GM12878 (cell line): Measurements from ENCODE around the gene TRMU. TPM values are rescaled to one million over a fixed set of nuclear protein-coding genes. Genes with fewer than 3 reads are reported as not detected.

Experiments
- ATAC-seq: fragments of 200-7000 bp; cut with Tn5 transposase; 3 replicates; pipeline ENCODE4 v1.9.1; 2020; ENCODE audit warnings: mild to moderate bottlenecking, moderate library complexity
- BruUV-seq: library from RNA; stranded (reverse); fragments of 400-500 nt; replicated peaks from 2 replicates; lab custom pipeline; 2021; lab: Mats Ljungman, UMichigan
- CTCF ChIA-PET: fragments of 300-600 bp; sonication (Branson Sonifier 250); formaldehyde crosslinking; extraction: SDS; loops from one replicate; lab custom pipeline; 2021; ENCODE audit warnings: inconsistent platforms; lab: Yijun Ruan, JAX
- POLR2A ChIA-PET: fragments of 350-600 bp; formaldehyde crosslinking; extraction: SDS; loops from one replicate; lab custom pipeline; 2021; ENCODE audit warnings: inconsistent platforms; lab: Charles Lee
- RAD21 ChIA-PET: fragments of 300-600 bp; sonication (Branson Sonifier 250); formaldehyde crosslinking; loops from one replicate; lab custom pipeline; 2023; ENCODE audit warnings: antibody characterized with exemption; ENCODE audit not compliant: unreplicated experiment; lab: Charles Lee
- SMC1A ChIA-PET: fragments of 300-600 bp; sonication (Branson Sonifier 250); formaldehyde crosslinking; loops from one replicate; lab custom pipeline; 2023; ENCODE audit not compliant: unreplicated experiment, uncharacterized antibody; lab: Charles Lee
- DNase-seq: peaks from one replicate; pipeline ENCODE4 v3.0.0-alpha.2; 2011; ENCODE audit warnings: low read depth, low spot score
- FAIRE-seq: peaks from 3 replicates; lab custom pipeline; 2011; peaks lifted over from hg19 to GRCh38; lab: Jason Lieb, UNC
- H2AFZ ChIP-seq: 2 replicates; pipeline ENCODE4 v1.6.0; 2011; ENCODE audit warnings: low read depth, low read length, control low read depth; ENCODE audit not compliant: control insufficient read depth
- H3K27ac ChIP-seq: 2 replicates; pipeline ENCODE4 v1.5.1; 2011; ENCODE audit warnings: control low read depth; ENCODE audit not compliant: control insufficient read depth, insufficient read depth
- H3K27me3 ChIP-seq, 2 experiments: replicated peaks in 1 of 2; 2 replicates each; pipeline versions ENCODE4 v1.6.0 to v1.6.1; 2011; ENCODE audit warnings: low read length in 1 of 2; ENCODE audit not compliant: control insufficient read depth in 2 of 2, insufficient read depth in 2 of 2
- H3K36me3 ChIP-seq, 2 experiments: 2 replicates each; pipeline ENCODE4 v1.5.1; 2011; ENCODE audit warnings: low read length in 1 of 2; ENCODE audit not compliant: control insufficient read depth in 2 of 2, insufficient read depth in 2 of 2
- H3K4me1 ChIP-seq: 2 replicates; pipeline ENCODE4 v1.6.1; 2011; ENCODE audit warnings: mild to moderate bottlenecking, low read length, moderate library complexity, mixed read lengths; ENCODE audit not compliant: control insufficient read depth, insufficient read depth
- H3K4me2 ChIP-seq: 2 replicates; pipeline ENCODE4 v1.6.0; 2011; ENCODE audit warnings: control low read depth; ENCODE audit not compliant: control insufficient read depth, insufficient read depth
- H3K4me3 ChIP-seq: fragments of 200-600 bp; sonication (generic); 2 replicates; pipeline ENCODE4 v1.5.1; 2016
- H3K79me2 ChIP-seq: 2 replicates; pipeline ENCODE4 v1.6.0; 2011; ENCODE audit warnings: low read length; ENCODE audit not compliant: control insufficient read depth, insufficient read depth
- H3K9ac ChIP-seq: 2 replicates; pipeline ENCODE4 v1.8.0; 2011; ENCODE audit warnings: low read length, control low read depth, mixed read lengths; ENCODE audit not compliant: control insufficient read depth, insufficient read depth
- H3K9me3 ChIP-seq: replicated peaks from 3 replicates; pipeline ENCODE4 v1.5.1; 2011; ENCODE audit warnings: mild to moderate bottlenecking, low read length; ENCODE audit not compliant: control insufficient read depth, insufficient read depth
- H4K20me1 ChIP-seq: 2 replicates; pipeline ENCODE4 v1.6.0; 2011; ENCODE audit not compliant: control insufficient read depth, insufficient read depth
- BCL11A ChIP-seq: IDR thresholded peaks from 2 replicates; pipeline ENCODE4 v1.6.1; 2011; ENCODE audit warnings: low read depth, low read length
- BHLHE40 ChIP-seq, 2 experiments: fragments of 450-650 bp in 1 of 2; IDR thresholded peaks; 2 replicates each; pipeline ENCODE4 v1.6.1; 2011 to 2017; ENCODE audit warnings: low read depth in 2 of 2, borderline replicate concordance in 1 of 2, improper control_type of control experiment in 1 of 2, low read length in 1 of 2, mild to moderate bottlenecking in 1 of 2
- MXI1 ChIP-seq: fragments of 150-350 bp; IDR thresholded peaks from 2 replicates; pipeline ENCODE4 v1.6.1; 2011; ENCODE audit warnings: low read depth, mild to moderate bottlenecking, inconsistent platforms, low read length, improper control_type of control experiment
- PAX5 ChIP-seq: IDR thresholded peaks from 2 replicates; pipeline ENCODE4 v1.6.1; 2011; ENCODE audit warnings: low read depth, low read length, borderline replicate concordance
- WGBS: methylation state at CpG from one replicate; pipeline ENCODE4 v1.1.6; 2016; ENCODE audit warnings: low lambda C conversion rate; ENCODE audit not compliant: insufficient replicate concordance, insufficient coverage; ENCODE audit errors: missing lambda C conversion rate; 5-methylcytosine and 5-hydroxymethylcytosine counted together
- in situ Hi-C: fragments of 300-500 bp; cut with MboI; formaldehyde crosslinking; loops from 9 replicates; pipeline ENCODE4 v1.14.3; 2018; ENCODE audit warnings: mixed read lengths
- intact Hi-C: fragments of 100-400 bp; cut with micrococcal nuclease; formaldehyde crosslinking; loops from one replicate; pipeline ENCODE4 v1.14.2; 2022; ENCODE audit not compliant: unreplicated experiment
- polyA plus RNA-seq, 11 experiments: library from polyadenylated mRNA; depleted of rRNA in 4 of 11; unstranded in 6 of 11; stranded (reverse) in 5 of 11; fragments of >200 nt; fragmentation: Nextera tagmentation in 4 of 11; fragmentation: Illumina TruSeq in 1 of 11; extraction: Ambion mirVana in 4 of 11; extraction: Trizol in 1 of 11; gene quantifications; 1 replicate in 1 of 11; 2 replicates in 10 of 11; pipeline versions ENCODE4 v1.2.1 to v1.2.3, GENCODE V29; 2011 to 2016; ENCODE audit warnings: inconsistent platforms in 2 of 11, missing spikeins in 2 of 11, low read depth in 1 of 11
- total RNA-seq, 4 experiments: library from RNA; depleted of rRNA in 3 of 4; stranded (reverse); fragments of >200 nt in 3 of 4; fragmentation: Illumina TruSeq in 1 of 4; extraction: Trizol in 1 of 4; gene quantifications; 2 replicates each; pipeline versions ENCODE4 v1.2.1 to v1.2.3, GENCODE V29; 2013 to 2021
- TF ChIP-seq, protein P1 (sequence below): fragments of 450-650 bp; IDR thresholded peaks from 2 replicates; pipeline ENCODE4 v1.6.1; 2016; ENCODE audit warnings: mild to moderate bottlenecking

Gene TRMU
- total and polyA plus RNA-seq, 10 of the 15 experiments (the other 5 are each of a cell fraction or from before 2014, with no cell fraction given), result 3.5 to 57.0 (median 44.0) TPM

DNA sequence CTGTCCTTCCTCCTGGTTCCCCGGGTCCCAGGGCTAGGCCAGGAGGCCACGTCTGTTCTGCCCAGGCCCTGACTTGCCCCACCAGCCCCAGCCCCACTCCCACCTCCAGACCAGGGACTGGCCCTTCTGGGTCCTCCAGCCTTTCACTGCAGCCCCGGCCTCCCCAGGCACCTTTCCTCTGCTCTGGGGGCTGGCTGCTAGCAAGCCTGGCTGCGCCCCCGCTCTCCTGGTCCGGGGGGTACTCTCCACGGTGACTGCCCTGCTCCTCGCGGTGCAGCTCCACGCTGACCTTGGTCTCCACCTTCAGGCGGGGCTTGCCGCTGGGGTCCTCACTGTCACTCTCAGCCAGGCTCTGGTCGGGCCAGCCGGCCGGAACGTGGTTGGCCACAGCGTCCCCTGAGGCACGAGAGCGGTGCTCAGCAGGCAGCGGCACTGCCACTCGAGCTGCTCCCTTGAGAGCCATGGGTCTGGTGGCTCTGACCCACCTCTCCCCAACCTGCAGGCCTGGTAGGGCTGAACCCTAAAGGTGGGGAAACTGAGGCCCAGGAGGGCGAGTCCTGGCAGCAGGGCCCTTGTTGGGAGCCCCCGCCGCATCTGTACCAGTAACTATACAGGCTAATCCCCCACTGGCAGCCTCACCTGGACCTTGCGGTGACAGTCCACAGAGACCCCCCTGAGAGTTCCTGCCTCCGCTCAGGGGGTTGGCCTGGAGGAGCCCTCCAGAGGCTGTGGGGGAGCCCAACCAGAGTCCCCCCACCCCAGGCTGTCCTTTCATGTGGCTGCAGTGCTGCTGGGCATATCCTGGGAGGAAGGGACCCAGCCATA lies 29.0 kb downstream of the TRMU start:
- Histone ChIP-seq H3K27ac (no peak overlapping the region), H3K9ac (no peak overlapping the region), H3K9me3 (no peaks in the 10 kb centered on the region), H3K79me2 (no peaks in the 10 kb centered on the region), H2AFZ (no peak overlapping the region), H3K4me3 (no peak overlapping the region), H3K4me1 (no peaks in the 10 kb centered on the region), H3K36me3 (no peaks in the 10 kb centered on the region), H3K27me3 (no peaks in the 10 kb centered on the region), H4K20me1 (no peaks in the 10 kb centered on the region), H3K4me2 (no peak overlapping the region)
- DNase-seq, result no peak
- ChIA-PET SMC1A (no interaction called here), POLR2A (no interaction called here), RAD21 (no interaction called here), CTCF (interaction anchor here (0.6 kb wide), 1 partner anchor 134 kb away, joined by 3 read pairs; no protein-coding TSS in a partner anchor)
- TF ChIP-seq, protein P1, sequence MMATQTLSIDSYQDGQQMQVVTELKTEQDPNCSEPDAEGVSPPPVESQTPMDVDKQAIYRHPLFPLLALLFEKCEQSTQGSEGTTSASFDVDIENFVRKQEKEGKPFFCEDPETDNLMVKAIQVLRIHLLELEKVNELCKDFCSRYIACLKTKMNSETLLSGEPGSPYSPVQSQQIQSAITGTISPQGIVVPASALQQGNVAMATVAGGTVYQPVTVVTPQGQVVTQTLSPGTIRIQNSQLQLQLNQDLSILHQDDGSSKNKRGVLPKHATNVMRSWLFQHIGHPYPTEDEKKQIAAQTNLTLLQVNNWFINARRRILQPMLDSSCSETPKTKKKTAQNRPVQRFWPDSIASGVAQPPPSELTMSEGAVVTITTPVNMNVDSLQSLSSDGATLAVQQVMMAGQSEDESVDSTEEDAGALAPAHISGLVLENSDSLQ, result 0 out of 2 replicates have a peak, but pooled peaks have one; percentile 11
- TF ChIP-seq BHLHE40 (IDR thresholded peaks at IDR 0.05; ENCODE audit: borderline replicate concordance in 1 of 2, low read depth in 2 of 2, low read length in 1 of 2) (0 out of 4 replicates have a peak, but pooled peaks of 1 of the 2 experiments have one; percentile 23), PAX5 (0 out of 2 replicates have a peak, but pooled peaks have one; percentile 59), BCL11A (no peak), MXI1 (no peak)
- no peak for FAIRE-seq
- in situ Hi-C loops (loop anchor here (5.0 kb wide), 1 partner anchor 178 kb away; no protein-coding TSS in a partner anchor), intact Hi-C loops (no loop called here)
- ATAC-seq, result peak; percentile 56
- BruUV-seq, result no TSS peak
- 4% methylated on average over 25 of the region's 26 CpGs for WGBS
